Amniotic epithelial cell (primary cell): ENCODE data around the gene DNAJC1.

Source experiments
- DNase-seq: peaks from one replicate; pipeline ENCODE4 v3.0.0-alpha.2; 2010; ENCODE audit warnings: low read depth

The DNAJC1 gene

GRCh38 chr10:21961847-21962246 is 41.7 kb downstream of the DNAJC1 start:
- peak; percentile 57 for DNase-seq

GRCh38 chr10:21959998-21960397 is 43.5 kb downstream of the DNAJC1 start:
- DNase-seq: no peak

- no peak for DNase-seq
Measured at GRCh38 chr10:21954690-21955089, 48.8 kb downstream of the DNAJC1 start.

- no peak for DNase-seq
Measured at GRCh38 chr10:21954132-21954531, 49.4 kb downstream of the DNAJC1 start.

GRCh38 chr10:21953585-21954057 is 49.9 kb downstream of the DNAJC1 start:
- DNase-seq: peak; percentile 58

GRCh38 chr10:21950566-21950965 is 53.0 kb downstream of the DNAJC1 start:
- DNase-seq: peak; percentile 82

- DNase-seq: no peak
Measured at GRCh38 chr10:21946946-21947345, 56.6 kb downstream of the DNAJC1 start.

- peak; percentile 27 for DNase-seq
Measured at GRCh38 chr10:21944727-21945386, 58.7 kb downstream of the DNAJC1 start.

GRCh38 chr10:21943633-21944265 is 59.8 kb downstream of the DNAJC1 start:
- DNase-seq: peak; percentile 69

- no peak for DNase-seq
Measured at GRCh38 chr10:21935439-21936023, 68.0 kb downstream of the DNAJC1 start.

- DNase-seq: peak; percentile 59
Measured at GRCh38 chr10:21934307-21934706, 69.2 kb downstream of the DNAJC1 start.

- DNase-seq: peak; percentile 32
Measured at GRCh38 chr10:21929070-21929469, 74.5 kb downstream of the DNAJC1 start.

- DNase-seq: peak; percentile 85
Measured at GRCh38 chr10:21927631-21928353, 75.7 kb downstream of the DNAJC1 start.

- DNase-seq: peak; percentile 98
Measured at GRCh38 chr10:21926949-21927348, 76.6 kb downstream of the DNAJC1 start.

- no peak for DNase-seq
Measured at GRCh38 chr10:21926358-21926925, 77.1 kb downstream of the DNAJC1 start.

GRCh38 chr10:21925851-21926250 is 77.7 kb downstream of the DNAJC1 start:
- no peak for DNase-seq

GRCh38 chr10:21924511-21924910 is 79.0 kb downstream of the DNAJC1 start:
- no peak for DNase-seq

- no peak for DNase-seq
Measured at GRCh38 chr10:21920633-21921032, 82.9 kb downstream of the DNAJC1 start.

- peak; percentile 46 for DNase-seq
Measured at GRCh38 chr10:21919906-21920305, 83.6 kb downstream of the DNAJC1 start.

- no peak for DNase-seq
Measured at GRCh38 chr10:21919117-21919516, 84.4 kb downstream of the DNAJC1 start.

GRCh38 chr10:21912625-21913024 is 90.9 kb downstream of the DNAJC1 start:
- no peak for DNase-seq

GRCh38 chr10:21910798-21911197 is 92.7 kb downstream of the DNAJC1 start:
- DNase-seq: no peak
